Right lung (tissue), 5 donors: ENCODE measurements around the gene TFB2M. TPM values are rescaled to one million over a fixed set of nuclear protein-coding genes. Genes with fewer than 3 reads are reported as not detected.

Experiments used
- DNase-seq, 2 donors: peaks; one replicate each; pipeline ENCODE4 v3.0.0-alpha.2; 2013
- polyA plus RNA-seq, 5 donors: library from polyadenylated mRNA; unstranded; fragments of 120-200 nt; gene quantifications; one replicate each; pipeline versions ENCODE4 v1.2.1 to v1.2.3, GENCODE V29; 2013; ENCODE audit warnings: inconsistent platforms in 1 of 5, low replicate concordance in 1 of 5; ENCODE audit not compliant: insufficient read length in 5 of 5, insufficient read depth in 1 of 5

TFB2M gene
- polyA plus RNA-seq, 5 donors: 15.6 to 17.3 (median 16.2) TPM

DNA sequence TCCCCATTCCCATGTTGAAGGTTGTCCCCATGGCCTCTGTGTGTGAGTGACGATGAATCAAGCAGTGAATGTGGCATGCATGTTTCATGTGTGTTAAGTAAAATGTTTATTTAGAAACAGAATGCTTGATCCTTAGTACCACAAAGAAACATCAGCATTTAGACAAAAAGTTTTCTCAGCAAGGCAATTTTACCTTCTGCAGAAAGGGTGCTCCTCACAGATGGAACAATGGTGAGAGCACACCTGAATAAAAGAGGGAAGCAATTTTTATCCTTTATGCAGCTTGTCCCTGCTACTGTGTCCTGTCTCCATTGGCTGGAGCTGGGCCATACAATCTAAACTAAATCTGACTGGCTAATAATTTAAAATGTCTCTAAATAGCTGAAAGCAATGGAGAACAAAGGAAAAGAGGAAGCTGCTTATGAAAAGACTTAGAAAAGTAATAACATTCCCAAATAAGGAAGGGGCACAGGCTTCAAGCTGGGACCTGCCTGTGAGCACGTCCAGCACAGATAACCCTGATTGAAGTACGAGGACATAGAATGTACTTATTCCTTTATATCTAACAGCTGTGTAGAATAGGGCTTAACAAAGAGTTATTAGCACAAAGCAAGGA is 50.6 kb downstream of the TFB2M start:
- no peak for DNase-seq

DNA sequence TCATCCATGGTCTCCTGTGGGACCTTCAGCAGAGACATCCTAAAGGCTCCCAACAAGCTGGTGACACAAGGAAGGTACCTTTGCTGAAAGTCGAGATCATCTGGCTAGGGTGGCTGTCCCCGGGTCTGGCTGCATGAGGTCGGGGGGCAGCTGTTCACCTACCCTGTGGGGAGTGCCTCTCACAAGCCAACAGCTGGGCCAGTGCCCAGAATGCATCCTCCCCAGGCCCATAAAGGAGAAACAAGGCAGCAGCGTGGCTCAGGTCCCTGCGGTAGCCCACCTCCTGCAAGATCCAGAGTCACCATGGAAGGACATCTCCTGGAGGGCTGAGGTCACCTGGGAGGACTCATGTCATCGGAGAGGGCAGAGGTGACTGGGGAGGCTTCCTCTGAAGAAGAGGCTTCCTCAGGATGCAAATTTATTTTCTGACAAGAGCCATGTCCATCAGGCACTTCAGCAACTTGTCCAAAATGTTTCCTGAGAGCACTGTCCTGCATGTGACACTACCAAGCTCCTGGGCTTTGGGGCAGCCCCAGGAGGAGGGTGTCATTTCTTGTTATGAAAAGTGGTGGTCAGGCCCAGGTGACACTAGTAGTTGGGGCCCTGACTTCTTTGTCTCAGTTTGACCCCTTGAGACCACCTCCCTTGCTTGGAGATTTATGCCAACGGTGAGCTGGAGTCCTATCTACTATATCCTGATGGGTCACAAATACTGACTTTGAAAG is 52.3 kb downstream of the TFB2M start:
- DNase-seq: no peak

- DNase-seq: no peak
Measured at GRCh38 chr1:246513041-246513440, 53.0 kb downstream of the TFB2M start.

GRCh38 chr1:246512635-246513034 is 53.4 kb downstream of the TFB2M start:
- no peak for DNase-seq

- DNase-seq: no peak
Measured at GRCh38 chr1:246512230-246512629, 53.8 kb downstream of the TFB2M start.

DNA sequence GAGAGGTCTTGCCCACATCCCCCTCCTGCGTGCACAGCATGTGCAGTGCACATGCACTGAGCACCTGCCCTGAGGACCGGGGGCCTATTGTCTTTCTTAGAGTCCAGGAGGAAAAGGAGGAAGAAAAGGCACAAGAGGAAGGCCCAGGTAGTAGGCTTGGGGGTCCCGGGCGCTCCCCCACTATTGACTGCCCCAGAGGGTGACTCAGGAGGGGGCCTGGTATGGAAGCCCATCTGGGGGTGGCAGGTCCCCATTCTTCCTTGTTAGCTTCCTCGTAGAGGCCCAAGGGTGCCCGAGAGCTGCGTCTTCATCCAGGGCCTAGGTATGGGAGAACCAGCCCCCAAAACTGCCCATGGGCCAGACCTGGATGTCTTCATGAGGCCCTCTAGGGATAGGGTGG is 54.9 kb downstream of the TFB2M start:
- no peak for DNase-seq

DNA sequence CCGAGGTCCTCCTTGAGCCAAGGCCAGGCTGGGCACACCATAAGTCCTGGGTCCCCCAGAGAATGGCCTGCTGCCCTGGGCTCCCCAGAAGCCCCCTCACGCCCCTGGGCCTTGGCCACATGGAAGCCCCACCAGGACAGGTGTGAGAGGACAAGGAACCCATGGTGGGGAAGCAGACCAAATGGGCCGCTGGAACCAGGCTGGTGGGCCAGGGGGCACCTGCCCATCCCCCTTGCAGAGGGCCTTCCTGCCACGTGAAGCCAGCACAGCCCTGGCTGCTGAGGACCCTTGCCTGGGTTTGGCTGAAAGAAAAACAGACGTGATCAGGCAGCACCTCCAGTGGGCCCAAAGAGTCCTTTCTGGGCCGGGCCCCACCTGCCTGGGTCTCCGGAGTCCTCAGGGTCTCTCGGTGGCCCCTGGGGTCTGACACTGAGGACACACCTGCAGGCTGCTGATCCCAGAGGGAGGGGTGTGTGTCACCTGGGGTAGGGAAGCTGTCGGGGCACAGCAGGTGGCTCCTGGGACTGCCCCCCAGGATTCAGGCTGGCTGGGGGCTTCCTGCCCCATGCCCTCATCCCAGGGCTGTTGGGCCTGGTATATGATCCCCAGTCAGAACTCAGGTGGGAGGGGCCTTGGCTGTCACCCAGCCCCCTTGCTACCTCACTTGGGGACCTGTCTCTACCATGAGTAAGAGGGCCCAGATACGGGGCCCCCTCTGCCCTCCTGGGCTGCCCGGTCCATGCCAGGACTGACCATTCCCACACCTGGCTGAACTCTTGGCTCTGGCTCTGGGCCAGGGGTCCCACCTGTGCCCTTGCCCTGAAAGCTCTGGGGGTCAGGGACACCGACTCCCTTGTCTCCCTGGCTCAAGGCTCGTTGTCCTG is 55.7 kb downstream of the TFB2M start:
- DNase-seq: no peak

- no peak for DNase-seq
Measured at GRCh38 chr1:246508897-246509688, 57.0 kb downstream of the TFB2M start.

DNA sequence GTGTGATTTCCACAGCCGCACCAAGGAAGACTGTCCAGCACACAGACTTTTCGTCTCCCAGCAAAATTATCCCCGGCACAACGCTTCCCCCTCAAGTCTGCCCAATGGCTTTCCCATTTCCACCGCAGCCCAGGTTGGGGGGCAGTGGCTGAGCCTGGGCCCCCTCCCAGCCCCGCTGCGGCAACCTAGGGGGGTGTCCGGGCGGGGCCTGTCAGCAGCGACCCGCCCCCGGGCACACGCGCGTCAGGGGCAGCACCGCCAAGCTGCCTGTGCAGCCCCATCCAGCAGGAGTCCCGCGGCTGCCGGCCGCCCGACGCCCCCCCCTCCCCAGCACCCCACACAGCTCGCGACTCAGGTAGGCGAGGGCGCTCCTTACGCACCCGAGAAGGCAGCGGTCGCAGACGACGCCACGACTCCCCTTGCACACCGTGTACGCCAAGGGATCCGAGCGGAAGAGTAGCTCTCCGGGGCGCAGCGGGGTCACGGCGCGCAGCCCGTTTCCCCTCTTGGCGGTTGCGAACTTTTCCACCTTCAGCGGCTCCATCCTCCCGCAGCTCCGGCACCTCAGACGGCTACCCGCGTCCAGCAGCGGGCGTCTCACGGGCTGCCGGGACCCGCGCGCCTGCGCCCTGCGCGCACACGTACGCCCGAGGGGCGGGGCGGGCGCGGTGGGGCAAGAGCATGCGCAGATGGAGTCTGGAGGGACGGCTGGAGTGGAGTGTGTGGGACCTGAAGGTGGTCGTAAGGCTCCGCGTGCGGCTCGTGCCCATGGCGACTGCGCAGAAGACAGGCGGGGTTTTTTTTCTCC is 59.2 kb downstream of the TFB2M start, which contains the start of gene SMYD3:
Gene SMYD3, minus strand, starts transcription at position 606 of the 808 bp plus-strand sequence.
- peak; percentile 82 to 85 for DNase-seq

GRCh38 chr1:246506367-246506673 is 59.7 kb downstream of the TFB2M start:
- no peak for DNase-seq

DNA sequence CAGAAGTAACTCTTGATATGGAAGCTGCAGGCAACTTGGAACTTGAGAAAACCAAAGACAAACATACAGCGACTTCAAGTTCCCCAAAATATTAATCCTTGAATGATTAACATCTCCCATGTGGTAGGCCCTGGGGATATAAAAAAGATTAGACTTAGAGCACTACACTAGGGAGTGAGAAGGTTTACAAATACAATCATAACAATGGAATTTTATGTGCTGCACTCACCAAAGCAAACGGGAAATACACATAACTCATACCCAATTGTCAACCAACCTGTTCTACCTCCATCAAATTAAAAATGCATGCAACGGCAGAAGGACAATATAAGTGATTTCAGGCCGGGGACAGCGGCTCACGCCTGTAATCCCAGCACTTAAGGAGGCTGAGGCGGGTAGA is 62.7 kb downstream of the TFB2M start:
- no peak for DNase-seq

GRCh38 chr1:246497331-246497915 is 68.6 kb downstream of the TFB2M start:
- peak in 1 of 2 donors; percentile 46 for DNase-seq

- peak; percentile 55 to 63 for DNase-seq
Measured at GRCh38 chr1:246492611-246493245, 73.3 kb downstream of the TFB2M start.

GRCh38 chr1:246491551-246492053 is 74.5 kb downstream of the TFB2M start:
- DNase-seq: no peak

Other genes with a start within 250 kb of the TFB2M start
- 10 to 100 TPM; 20.9 to 28.5 (median 24.4) TPM for gene SMYD3, start 59.0 kb downstream of the TFB2M start, polyA plus RNA-seq
- gene CNST, start 195 bp upstream of the TFB2M start, polyA plus RNA-seq: 10 to 100 TPM; 14.0 to 20.9 (median 20.0) TPM
- 10 to 100 TPM; 40.2 to 46.7 (median 44.7) TPM for gene SCCPDH, start 158.1 kb upstream of the TFB2M start, polyA plus RNA-seq